Fibroblast of skin of right quadriceps (primary cell): Measurements from ENCODE around the gene CCNJL.

Experiments used
- DNase-seq: peaks from one replicate; pipeline ENCODE4 v3.0.0-alpha.2; 2013

Gene CCNJL

DNA sequence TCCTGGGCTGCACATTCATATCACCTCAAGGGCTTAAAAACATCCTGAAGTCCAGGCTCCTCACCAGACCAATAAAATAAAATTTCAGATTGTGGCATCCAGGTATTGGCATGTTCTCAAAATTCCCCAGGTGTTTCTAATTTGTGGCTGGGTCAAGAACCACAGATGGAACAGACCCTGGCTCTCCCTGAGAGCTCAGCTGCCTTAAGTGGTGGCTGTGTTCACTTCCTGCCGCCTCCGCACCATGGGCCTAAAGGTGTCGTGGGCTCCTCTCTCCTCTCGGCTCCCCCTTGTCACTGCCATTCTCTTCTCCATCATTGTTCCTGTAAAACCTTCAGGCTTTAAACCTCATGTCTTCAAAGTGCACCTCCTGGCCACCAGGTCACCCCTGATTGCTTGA is 17.8 kb upstream of the CCNJL start:
- no peak for DNase-seq

DNA sequence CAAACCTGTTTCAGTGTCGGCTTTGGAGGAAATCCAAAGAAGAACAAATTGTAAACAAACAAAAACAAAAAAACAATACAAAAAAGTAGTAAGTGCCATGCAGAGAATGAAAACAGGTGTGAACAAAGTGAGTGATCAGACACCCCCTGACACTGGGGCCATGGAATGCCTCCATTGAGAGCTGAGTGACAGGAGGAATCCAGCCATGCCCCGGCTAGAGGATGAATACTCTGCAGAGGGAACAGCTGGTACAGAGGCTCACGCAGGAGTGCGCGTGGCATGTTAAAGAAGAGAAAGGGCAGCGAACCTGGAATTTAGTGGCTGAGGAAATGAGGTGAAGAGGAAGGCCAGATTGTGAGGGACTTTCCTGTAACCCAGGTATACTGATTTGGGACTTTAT is 15.5 kb upstream of the CCNJL start:
- DNase-seq = no peak

DNA sequence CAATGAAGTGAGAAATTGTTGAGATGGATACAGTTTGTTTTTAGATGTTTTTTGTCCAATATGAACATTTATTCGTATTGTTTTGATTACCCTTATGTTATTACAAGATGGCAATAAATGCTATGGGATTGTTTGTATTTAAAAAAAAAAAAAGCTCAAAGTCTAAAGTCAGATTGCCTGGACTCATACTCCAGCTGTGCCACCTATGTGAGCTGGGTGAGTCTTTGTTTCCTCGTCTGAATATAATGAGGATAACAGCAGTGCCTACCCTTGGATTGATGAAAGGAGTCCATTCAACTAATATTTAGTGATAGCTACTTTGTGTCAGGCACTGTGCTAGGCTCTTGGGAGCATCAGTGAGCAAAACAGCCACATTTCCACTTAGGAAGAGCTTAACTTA is 14.6 kb upstream of the CCNJL start:
- no peak for DNase-seq

DNA sequence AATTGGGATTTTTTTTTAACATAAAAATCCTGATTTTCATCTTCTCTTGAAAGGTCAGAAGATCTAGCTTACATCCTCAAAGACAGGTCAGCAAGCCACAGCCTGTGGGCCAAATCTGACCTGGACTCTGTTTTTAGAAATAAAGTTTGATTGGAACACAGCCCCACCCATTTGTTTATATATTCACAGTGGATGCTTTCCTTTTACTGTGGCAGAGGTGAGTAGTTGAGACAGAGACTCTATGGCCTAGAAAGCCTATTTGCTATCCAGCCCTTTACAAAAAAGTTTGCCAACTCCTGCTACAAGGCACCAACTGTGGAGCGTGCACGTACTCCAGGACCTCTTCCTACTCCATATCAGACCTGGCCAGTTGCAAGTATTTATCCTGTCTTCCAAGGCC is 13.4 kb upstream of the CCNJL start:
- no peak for DNase-seq

DNA sequence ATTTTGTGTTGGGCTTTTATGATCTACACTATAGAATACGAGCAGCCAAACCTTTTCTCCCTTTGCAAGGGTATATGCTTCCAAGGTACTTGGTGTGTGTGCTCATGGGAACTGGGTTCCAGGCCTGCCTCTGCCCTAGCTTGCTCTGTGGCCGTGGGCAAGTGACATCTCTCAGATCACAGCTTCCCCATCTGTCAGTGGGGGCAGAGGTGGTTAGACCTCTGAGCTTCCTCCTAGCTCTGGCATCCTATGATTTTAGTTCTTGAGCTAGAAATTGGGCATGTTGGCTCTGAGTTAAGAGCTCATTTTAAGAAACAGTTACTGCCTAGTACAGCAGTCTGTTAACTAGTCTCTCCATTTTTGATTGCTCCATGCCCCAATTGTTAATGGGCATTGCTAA is 12.5 kb upstream of the CCNJL start:
- DNase-seq = no peak

DNA sequence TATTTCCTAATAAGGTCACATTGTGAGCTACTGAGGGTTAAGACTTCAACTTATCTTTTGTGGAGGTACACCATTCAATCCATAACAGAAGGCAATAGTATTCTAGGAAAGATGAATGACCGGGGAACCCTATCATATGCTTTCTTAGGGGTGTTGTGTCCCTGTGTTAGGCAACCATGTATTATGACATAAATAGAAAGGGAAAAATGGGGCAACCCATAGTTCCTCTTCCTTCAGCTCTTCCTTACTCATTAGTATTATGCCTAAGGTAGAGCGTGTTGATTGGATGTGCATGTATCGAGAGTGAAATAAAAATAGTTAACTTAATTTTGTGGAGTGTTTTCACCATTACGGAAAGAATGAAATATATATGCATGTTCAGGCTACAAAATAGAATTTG is 6.0 kb upstream of the CCNJL start:
- DNase-seq = no peak

DNA sequence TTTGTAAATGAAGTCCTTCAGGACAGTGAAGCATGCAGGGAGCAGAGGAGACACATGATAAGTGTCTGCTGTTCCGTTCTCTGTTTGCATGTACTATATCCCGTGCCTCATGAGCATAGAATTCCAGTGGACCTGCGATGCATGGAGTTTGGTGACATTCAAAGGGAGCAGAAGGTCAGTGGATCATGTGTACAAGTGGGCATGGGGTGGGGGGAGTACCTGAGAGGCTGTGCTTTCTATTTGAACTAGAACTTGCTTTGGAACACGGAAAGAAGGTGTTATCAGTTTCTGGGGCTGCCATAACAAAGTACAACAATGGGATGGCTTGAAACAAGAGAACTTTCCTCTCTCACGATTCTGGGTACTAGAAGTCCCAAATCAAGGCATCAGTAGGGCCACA is 5.1 kb upstream of the CCNJL start:
- DNase-seq = no peak

DNA sequence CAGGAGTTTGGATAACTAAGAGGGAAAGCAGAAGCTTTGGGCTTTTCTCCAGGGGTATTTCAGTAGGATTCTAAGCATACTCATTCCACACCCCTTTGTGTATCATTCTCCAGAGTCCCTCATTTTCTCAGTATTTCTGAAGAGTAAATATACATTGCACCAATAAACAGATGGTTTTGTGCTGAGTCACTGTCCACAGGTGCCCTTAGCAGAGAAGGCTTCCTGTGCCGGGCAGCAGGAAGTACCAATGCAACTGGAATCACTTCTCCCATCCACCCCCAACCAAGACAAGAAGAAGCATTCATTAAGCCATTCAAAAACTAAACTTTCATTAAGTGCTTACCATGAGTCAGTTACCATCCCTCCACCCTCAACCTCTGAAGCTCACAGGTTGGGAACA is 3.6 kb upstream of the CCNJL start:
- DNase-seq = peak; percentile 24

DNA sequence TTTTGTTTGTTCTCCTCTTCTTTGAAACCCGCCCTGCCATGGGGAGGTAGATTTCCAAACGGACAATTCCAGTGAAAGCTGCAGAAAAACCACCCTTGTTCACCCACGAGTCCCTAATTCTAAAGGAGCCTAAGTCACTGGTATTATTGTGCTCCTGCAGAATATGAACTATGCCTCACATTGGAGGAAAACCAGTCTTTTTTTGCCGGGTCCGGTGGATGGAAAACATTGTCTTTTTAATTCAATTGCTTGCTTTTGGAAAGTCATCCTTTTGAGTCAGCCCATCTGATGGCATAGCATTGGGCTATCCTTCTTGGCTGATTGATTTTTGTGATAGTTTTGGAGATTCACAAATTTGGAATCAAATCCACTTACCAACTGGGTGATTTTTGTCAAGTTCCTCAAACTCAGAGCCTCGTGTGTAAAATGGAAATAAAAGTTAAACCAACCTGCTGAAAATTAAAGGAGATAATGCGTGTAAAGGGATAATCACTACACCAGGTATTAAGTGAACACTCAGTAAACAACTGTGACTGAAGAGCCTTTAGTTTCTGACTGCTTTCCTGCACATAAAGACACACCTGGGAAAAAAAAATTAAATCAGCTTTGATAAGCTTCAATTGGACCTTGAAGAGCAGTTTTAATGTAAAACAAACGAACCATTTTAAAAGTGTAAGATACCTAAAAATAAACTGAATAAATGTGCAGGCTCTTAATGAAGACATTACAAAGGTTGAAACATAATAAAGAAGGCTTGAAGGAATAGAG is 780 bp upstream of the CCNJL start:
- no peak for DNase-seq

DNA sequence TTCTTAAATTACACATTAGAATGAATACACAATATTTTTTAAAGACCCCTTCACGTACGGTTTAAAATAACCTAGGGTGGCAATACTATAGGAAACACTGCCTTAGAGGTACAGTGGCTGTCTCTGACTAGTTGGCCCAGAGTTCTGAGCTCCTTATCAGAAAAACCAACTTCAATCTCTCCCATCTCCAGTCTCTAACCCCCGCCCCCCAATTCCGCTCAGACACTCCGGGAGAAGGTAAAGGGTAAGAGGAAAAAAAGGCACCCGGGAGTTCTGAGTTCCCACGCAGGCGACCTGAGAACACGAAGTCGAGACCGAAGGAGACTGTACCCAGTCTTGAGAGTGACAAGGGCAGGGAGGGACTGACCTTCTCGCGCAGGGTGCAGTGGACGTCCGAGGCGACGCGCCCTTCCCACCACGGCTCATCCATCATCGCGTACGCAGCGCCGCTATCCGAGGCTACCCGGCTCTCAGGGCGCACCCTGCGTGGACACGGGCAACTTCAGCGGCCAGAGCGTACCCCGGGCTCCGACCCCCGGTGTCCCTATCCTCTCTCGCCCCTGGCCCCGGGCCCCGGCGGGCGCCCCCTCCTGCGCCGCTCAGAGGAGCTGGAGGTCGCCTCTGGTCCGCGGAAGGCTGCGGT is 752 bp downstream of the CCNJL start:
- no peak for DNase-seq

DNA sequence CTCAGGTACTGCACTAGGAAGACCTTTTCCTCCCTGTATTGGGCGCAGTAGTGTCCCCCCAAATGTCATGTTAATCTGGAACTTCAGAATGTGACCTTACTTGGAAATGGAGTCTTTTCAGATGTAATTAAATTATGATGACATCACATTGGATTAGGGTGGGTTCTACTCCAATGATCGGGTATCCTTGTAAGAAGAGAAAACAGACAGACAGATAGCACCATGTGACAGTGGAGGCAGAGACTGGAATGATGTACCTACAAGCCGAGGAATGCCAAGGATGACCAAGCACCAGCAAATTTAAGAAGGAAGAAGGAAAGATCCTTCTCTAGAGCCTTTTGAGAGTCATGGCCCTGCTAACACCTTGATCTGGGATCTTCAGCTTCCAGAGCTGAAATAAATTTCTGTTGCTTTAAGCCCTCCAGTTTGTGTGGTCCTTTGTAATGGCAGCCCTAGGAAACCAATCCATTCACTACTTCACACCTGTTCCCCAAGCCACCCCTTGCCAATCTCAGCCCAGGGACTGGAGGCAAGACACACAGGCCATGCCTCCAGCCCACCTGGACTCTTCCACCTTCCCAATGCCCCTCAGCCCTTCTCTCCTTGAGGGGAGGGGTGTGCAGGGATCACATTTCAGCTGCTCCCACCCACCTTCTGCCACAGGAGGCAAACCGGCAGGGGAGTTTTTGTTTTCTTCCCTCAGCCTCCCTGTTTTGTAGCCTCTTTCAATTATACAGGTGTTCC is 1.6 kb downstream of the CCNJL start:
- no peak for DNase-seq

DNA sequence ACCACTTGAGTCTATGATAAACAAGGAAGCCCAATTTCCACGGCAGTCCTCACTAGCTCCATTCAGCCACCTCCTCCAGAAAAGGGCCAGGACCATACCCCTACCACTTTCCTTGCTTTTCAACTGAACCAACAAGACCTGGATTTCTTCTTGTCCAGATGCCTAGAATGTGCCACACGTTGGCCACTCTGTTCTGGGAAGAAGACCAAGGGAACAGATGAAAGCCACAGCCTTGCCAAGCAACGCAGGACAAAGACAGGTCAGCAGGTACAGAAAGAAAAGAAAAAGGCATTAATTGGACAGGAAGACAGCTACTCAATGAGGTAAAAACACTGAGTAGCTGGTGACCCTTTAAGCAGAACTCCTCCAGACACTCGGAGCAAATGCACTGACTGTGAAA is 2.2 kb downstream of the CCNJL start:
- DNase-seq = no peak

DNA sequence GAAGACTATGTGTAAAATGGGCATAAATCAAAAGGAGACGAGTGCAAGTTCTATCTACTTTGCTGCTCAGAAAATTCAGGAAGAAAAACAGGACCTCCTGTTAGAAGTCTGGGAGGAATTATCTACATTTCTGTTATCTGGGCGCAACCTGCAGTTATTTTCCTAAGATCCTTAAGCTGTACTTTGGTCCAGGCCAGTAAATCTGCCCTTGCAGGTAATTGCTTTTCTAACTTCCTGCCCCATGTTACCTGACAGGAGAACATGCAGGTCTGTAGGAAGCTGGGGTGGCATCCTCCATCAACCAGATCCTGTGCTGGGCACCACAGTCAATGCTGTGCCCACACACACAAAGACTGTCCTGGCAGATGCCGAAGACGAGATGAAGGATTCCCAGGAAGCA is 5.7 kb downstream of the CCNJL start:
- DNase-seq = no peak

DNA sequence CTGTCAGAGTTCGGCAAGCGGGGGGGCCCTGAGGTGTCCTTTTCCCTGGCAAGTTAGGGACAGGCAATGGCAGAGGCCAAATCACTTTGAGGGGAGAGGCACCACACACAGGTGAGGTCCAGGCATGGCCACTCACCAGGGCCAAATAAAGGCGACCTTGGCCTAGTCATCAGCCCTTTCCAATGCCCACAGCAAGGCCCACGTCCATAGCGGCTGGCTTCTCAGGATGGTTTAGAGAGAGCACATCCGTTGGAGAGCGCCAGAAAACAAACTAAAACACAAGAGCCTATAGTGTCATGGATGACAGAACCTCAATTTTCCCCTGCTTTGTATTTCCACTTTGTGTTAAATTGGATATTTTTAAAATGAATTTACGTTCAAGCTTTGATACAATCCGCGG is 7.0 kb downstream of the CCNJL start:
- no peak for DNase-seq

DNA sequence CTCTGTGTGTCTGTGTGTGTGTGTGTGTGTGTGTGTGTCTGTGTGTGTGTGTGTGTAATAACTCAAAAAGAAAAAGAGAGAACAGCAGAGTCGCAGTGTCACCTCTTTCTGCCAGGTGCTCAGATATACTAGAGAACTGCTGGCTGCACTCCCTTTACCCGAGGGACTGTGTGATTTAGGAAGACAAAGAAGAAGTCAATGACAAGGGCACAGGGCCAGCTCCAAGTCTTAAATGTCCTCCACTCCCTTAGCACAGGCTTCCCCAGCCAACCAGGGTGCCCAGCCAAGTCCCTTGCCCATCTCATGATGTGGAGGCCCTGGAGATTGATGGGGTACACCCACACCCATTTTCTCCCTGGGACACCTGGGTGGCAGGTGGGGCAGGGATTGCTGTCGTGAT is 8.7 kb downstream of the CCNJL start:
- DNase-seq = no peak

DNA sequence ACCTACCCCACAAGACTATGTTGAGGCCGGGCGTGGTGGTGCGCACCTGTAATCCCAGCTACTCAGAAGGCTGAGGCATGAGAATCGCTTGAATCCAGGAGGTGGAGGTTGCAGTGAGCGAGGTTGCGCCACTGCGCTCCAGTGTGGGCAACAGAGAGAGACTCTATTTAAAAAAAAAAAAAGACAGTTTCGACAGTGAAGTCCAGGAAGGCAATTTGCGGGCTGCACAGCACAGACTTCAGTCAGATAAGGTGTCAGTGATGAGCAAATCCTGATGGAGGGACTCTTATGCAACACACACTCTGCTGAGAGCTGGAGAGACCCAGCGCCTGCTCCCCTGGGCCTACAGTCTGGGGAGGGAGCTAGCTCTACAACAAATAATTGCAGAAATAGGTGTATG is 14.2 kb downstream of the CCNJL start:
- DNase-seq = no peak

DNA sequence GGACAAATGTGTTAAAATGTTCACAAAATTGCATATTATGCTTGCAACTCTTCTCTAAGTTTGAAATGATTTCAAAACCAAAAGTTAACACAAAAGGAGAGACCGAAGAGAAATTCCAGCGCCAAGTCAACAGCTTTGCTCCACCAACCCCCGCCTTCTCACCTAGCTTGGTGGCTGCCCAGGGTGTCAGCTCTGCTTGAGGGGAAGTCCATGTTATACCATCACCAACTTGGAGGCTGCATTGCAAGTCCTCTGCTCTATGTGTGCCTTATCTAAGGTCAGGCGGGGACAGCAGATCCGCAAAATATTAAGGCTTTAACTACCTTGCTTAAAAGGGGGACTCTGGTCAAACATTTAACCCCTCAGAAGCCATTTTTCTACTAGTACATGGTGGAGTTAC is 14.6 kb downstream of the CCNJL start:
- DNase-seq = no peak

DNA sequence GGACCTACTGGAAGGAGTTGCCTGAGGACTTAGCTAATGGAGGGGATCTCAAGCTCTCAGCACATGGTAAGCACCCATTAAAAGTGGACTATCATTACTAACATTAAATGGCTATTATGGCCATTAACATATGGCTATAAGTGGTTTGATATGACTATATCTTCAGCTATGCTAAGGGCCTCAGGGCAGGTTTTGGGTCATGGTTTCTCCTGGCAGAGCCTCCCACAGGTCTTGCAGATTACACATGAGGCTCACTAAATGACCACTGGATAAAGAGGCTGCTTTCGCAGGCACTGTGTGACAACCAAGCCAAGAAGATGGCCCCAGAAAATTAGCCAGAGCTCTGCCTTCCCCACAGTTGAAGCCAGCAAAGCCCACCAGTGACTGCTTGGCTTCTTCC is 15.4 kb downstream of the CCNJL start:
- DNase-seq = no peak

DNA sequence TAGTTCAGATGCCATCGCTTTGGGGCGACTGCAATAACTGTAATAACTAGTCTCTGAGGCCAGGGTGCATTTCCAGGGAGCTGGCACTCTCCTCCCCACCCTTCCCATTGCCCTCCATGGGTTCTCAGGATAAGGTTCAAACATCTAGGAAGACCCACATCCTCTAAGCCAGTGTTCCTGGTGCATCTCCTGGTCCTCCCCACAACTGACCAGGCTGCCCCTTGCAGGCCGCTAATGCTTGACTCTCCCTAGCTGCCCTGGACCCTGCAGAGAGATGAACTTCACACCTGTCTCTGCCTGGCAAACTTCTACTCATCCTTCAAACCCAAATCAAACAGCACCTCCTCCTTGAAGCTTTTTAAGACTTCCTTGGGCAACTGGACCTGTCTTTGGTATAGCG is 15.9 kb downstream of the CCNJL start:
- no peak for DNase-seq

DNA sequence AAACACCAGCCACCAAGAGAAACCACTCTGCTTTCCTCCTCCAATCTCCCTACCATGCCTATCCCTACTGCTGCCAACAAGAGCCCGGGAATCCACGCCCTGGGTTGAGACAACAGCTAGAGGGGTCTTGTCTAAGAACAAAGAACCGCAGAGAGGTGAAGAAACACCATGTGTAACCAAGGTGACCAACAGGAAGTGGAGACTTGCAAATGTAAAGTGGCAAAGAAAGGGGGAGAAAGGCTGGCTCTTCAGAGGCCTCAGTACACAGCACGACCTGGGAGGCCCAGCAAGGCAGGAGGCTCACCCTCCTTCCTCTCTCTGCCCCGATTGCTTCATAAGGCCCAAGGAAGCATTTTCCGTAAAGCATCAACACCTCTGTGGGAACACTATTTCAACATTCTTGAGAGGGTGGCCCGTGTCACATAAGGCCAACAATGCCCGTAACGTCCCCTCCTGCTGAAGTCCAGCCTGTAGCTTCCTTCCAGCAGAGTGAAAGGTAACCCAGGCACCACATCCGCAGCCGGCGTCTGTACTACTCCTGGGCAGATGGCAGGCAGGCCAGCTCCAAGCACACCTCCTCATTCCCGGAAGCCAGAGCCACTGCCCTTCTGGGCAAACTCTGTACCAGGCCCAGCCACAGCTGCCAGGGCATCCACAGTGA is 18.3 kb downstream of the CCNJL start:
- peak; percentile 6 for DNase-seq

DNA sequence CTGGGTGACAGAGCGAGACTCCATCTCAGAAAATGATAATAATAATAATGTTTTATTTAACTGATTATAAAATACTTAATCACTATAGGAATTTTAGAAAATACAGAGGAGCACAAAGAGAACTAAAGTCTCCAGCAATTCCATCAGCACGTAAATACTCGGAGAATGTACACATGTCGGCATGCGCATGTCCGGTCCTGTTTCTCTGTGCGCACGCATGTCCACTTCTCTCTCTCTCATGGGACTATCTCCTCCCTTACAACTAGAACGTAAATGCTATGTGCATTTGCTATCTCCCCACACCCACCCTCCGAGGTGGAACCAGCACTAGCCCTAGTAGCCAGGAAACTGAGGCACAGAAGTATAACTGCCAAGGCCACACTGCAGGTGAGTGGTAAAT is 19.0 kb downstream of the CCNJL start:
- DNase-seq = no peak

DNA sequence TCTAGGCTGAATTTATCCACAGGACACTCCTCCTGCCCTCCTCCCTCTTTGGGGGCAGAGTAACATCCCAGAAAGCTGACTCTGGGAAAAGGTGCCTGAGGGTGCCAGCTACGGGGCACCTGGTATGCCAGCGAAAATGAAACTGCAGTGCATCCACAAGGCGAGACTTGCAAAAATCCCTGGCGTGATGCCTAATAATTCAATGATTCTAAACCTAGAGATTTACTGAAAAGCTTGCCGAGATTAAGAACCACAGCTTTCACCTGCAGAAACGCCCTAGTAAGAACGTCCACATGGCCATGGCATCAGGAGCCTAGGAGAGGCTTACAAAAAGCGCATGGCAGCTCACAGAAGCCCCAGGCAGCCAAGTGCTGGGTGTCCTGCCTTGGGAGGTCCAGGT is 20.9 kb downstream of the CCNJL start:
- DNase-seq = no peak

DNA sequence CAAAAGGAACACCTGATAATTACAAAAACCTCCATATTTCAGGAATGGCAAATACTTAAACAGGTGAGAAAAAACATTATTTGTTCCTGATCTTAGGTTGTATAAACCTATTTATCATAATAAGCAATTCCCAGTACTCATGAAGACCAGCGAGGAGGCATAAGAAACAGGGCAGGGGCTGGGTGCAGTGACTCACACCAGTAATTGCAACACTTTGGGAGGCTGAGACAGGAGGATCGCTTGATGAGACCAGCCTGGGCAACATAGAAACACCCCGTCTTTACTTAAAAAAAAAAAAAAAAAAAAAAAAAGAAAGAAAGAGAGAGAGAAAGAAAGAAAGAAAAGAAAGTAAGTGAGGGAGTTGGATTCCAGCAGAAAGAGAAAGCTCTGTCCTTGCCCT is 21.6 kb downstream of the CCNJL start:
- no peak for DNase-seq

DNA sequence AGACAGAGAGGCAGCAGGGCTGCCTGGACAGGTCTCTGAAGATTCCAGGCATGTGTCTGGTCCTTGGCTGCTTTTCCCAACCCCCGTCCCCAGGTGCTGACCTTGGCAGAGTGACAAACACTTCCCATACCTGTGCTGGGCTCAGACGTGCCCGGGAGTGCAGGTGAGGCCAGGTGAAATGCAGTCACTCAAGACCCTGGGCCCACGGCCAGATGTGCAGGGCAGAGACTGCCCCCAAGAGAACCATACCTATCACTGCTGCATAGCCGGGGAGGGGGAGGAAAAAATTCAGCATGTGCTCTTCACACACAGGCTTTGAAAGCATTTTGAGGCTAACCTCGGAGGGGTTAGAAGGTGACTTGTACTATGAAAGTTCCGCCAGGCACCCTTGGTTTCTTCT is 22.6 kb downstream of the CCNJL start:
- DNase-seq = no peak
